K562 (cell line): ENCODE measurements around the gene PTPRU. TPM values are rescaled to one million over a fixed set of nuclear protein-coding genes. Genes with fewer than 3 reads are reported as not detected.

Experiments
- ATAC-seq: fragments of 200-7000 bp; cut with Tn5 transposase; 3 replicates; pipeline ENCODE4 v1.9.1; 2020; ENCODE audit warnings: moderate library complexity
- BruUV-seq: library from RNA; stranded (reverse); fragments of 400-500 nt; replicated peaks from 2 replicates; lab custom pipeline; 2021; lab: Mats Ljungman, UMichigan
- CTCF ChIA-PET: fragments of 300-600 bp; formaldehyde crosslinking; extraction: SDS; loops from one replicate; lab custom pipeline; 2021; ENCODE audit warnings: low intra/inter-chr PET ratio; lab: Yijun Ruan, JAX
- POLR2A ChIA-PET: fragments of 300-600, 350-650 bp; sonication (Branson Sonifier 250); formaldehyde crosslinking; extraction: SDS; loops from one replicate; lab custom pipeline; 2021; ENCODE audit warnings: antibody characterized with exemption, inconsistent platforms; lab: Yijun Ruan, JAX
- DNase-seq, 4 experiments: peaks; one replicate each; pipeline versions ENCODE4 v3.0.0 to v3.0.0-alpha.2; 2011 to 2018; ENCODE audit warnings: low spot score in 3 of 4, mixed read lengths in 3 of 4; ENCODE audit errors: extremely low read depth in 1 of 4
- FAIRE-seq: peaks from 2 replicates; lab custom pipeline; 2011; peaks lifted over from hg19 to GRCh38; lab: Jason Lieb, UNC
- H2AFZ ChIP-seq: 2 replicates; pipeline ENCODE4 v1.6.0; 2011; ENCODE audit warnings: low read depth, low read length, control low read depth, inconsistent platforms
- H3K27ac ChIP-seq: fragments of 200-600 bp; 3 replicates; pipeline ENCODE4 v1.8.0; 2011; ENCODE audit warnings: low read depth, mild to moderate bottlenecking, control low read depth, inconsistent platforms, low read length, moderate library complexity, mixed read lengths; ENCODE audit errors: extremely low read depth
- H3K27me3 ChIP-seq, 2 experiments: fragments of 300-600 bp in 1 of 2; 2 replicates in 1 of 2; 3 replicates in 1 of 2; pipeline versions ENCODE4 v1.6.0 to v1.8.0; 2011; ENCODE audit warnings: inconsistent platforms in 2 of 2, low read length in 2 of 2, mild to moderate bottlenecking in 1 of 2, mixed read lengths in 1 of 2, moderate library complexity in 1 of 2; ENCODE audit not compliant: control insufficient read depth in 2 of 2, insufficient read depth in 2 of 2
- H3K36me3 ChIP-seq: fragments of 300-600 bp; 3 replicates; pipeline ENCODE4 v1.8.0; 2011; ENCODE audit warnings: mild to moderate bottlenecking, low read length, inconsistent platforms; ENCODE audit not compliant: control insufficient read depth, insufficient read depth
- H3K4me1 ChIP-seq, 2 experiments: fragments of 200-600 bp in 1 of 2; replicated peaks in 1 of 2; 2 replicates in 1 of 2; 3 replicates in 1 of 2; pipeline versions ENCODE4 v1.5.1 to v1.8.0; 2011; ENCODE audit warnings: inconsistent platforms in 2 of 2, low read length in 2 of 2, mild to moderate bottlenecking in 1 of 2, mixed read lengths in 1 of 2, moderate library complexity in 1 of 2; ENCODE audit not compliant: control insufficient read depth in 2 of 2, insufficient read depth in 2 of 2
- H3K4me2 ChIP-seq: 2 replicates; pipeline ENCODE4 v1.6.1; 2011; ENCODE audit warnings: low read length, control low read depth, inconsistent platforms, mixed read lengths; ENCODE audit not compliant: insufficient read depth
- H3K4me3 ChIP-seq: fragments of 200-600 bp; sonication (generic), shearing (Covaris generic); 2 replicates; pipeline ENCODE4 v1.5.1; 2016; ENCODE audit warnings: control low read depth, inconsistent platforms
- H3K79me2 ChIP-seq: fragments of 200-600 bp; 3 replicates; pipeline ENCODE4 v1.8.0; 2011; ENCODE audit warnings: low read length, inconsistent platforms; ENCODE audit not compliant: control insufficient read depth, insufficient read depth
- H3K9ac ChIP-seq, 2 experiments: 2 replicates each; pipeline versions ENCODE4 v1.6.0 to v1.6.1; 2011; ENCODE audit warnings: low read depth in 2 of 2, low read length in 2 of 2, control low read depth in 1 of 2, inconsistent platforms in 1 of 2, mild to moderate bottlenecking in 1 of 2, mixed read lengths in 1 of 2; ENCODE audit not compliant: insufficient read depth in 1 of 2
- H3K9me1 ChIP-seq: one replicate; pipeline ENCODE4 v1.6.0; 2011; ENCODE audit warnings: inconsistent platforms, mild to moderate bottlenecking, low read length, moderate library complexity; ENCODE audit not compliant: control insufficient read depth, insufficient read depth
- H3K9me3 ChIP-seq: replicated peaks from 2 replicates; pipeline ENCODE4 v1.5.1; 2011; ENCODE audit warnings: low read depth, low read length, inconsistent platforms; ENCODE audit not compliant: control insufficient read depth, insufficient read depth
- H4K20me1 ChIP-seq: replicated peaks from 2 replicates; pipeline ENCODE4 v1.6.1; 2011; ENCODE audit warnings: low read length, inconsistent platforms, mixed read lengths; ENCODE audit not compliant: control insufficient read depth, insufficient read depth
- COPS2 ChIP-seq: fragments of 450-650 bp; conservative IDR thresholded peaks from 2 replicates; pipeline ENCODE4 v1.6.1; 2016; ENCODE audit warnings: mild to moderate bottlenecking, moderate library complexity
- GATAD2A ChIP-seq: fragments of 450-650 bp; IDR thresholded peaks from 2 replicates; pipeline ENCODE4 v1.6.1; 2017
- IRF9 ChIP-seq: fragments of 450-650 bp; IDR thresholded peaks from 2 replicates; pipeline ENCODE4 v1.6.1; 2016; ENCODE audit warnings: missing biosample characterization, missing genetic modification characterization
- KAT8 ChIP-seq: fragments of 450-650 bp; IDR thresholded peaks from 2 replicates; pipeline ENCODE4 v1.6.1; 2016; ENCODE audit warnings: low read depth, mild to moderate bottlenecking
- NFE2L1 ChIP-seq: fragments of 450-650 bp; IDR thresholded peaks from 2 replicates; pipeline ENCODE4 v1.6.1; 2016; ENCODE audit warnings: missing genetic modification characterization, low read depth, mild to moderate bottlenecking, missing compliant biosample characterization, moderate library complexity, borderline replicate concordance
- PTBP1 ChIP-seq: fragments of 200-400 bp; formaldehyde crosslinking; IDR thresholded peaks from 2 replicates; pipeline ENCODE4 v1.6.1; 2017; ENCODE audit warnings: low read depth, low read length
- SMAD2 ChIP-seq: fragments of 150-350 bp; IDR thresholded peaks from 2 replicates; pipeline ENCODE4 v1.6.1; 2014; ENCODE audit warnings: low read depth, mild to moderate bottlenecking, low read length
- U2AF1 ChIP-seq: fragments of 200-400 bp; formaldehyde crosslinking; optimal IDR thresholded peaks from 2 replicates; pipeline ENCODE3; 2017; ENCODE audit warnings: mild to moderate bottlenecking, low read depth, low read length, moderate library complexity
- ZFP1 ChIP-seq: fragments of 450-650 bp; formaldehyde crosslinking; IDR thresholded peaks from 2 replicates; pipeline ENCODE4 v1.4.0; 2020; ENCODE audit warnings: mild to moderate bottlenecking, mixed read lengths
- ZNF253 ChIP-seq: fragments of 250-450 bp; sonication (Bioruptor Pico); conservative IDR thresholded peaks from 2 replicates; pipeline ENCODE4 v1.6.1; 2021; ENCODE audit warnings: mild to moderate bottlenecking
- ZNF384 ChIP-seq: IDR thresholded peaks from 2 replicates; pipeline ENCODE4 v1.6.1; 2012; ENCODE audit warnings: low read depth, low read length, improper control_type of control experiment
- ZNF584 ChIP-seq: fragments of 200-800 bp; sonication (Bioruptor generic); IDR thresholded peaks from 2 replicates; pipeline ENCODE4 v1.6.1; 2016; ENCODE audit warnings: low read depth, mild to moderate bottlenecking, missing genetic modification characterization, missing compliant biosample characterization
- WGBS: fragments of 100-300 bp; shearing (Covaris generic); methylation state at CpG from one replicate; pipeline ENCODE4 v1.1.6; 2016; ENCODE audit warnings: low coverage, mixed read lengths; ENCODE audit not compliant: insufficient coverage; ENCODE audit errors: missing lambda C conversion rate; 5-methylcytosine and 5-hydroxymethylcytosine counted together
- in situ Hi-C: fragments of 300-500 bp; cut with MboI; formaldehyde crosslinking; loops from 4 replicates; pipeline ENCODE4 v1.15.0; 2018; ENCODE audit warnings: inconsistent platforms, mixed read lengths
- intact Hi-C: fragments of 100-400 bp; cut with micrococcal nuclease; formaldehyde crosslinking; loops from 2 replicates; pipeline ENCODE4 v1.14.2; 2022
- polyA plus RNA-seq, 8 experiments: library from polyadenylated mRNA; depleted of rRNA in 4 of 8; stranded (reverse) in 5 of 8; unstranded in 3 of 8; fragments of >200 nt; fragmentation: Nextera tagmentation in 2 of 8; fragmentation: Illumina TruSeq in 1 of 8; extraction: Ambion mirVana in 2 of 8; extraction: Trizol in 1 of 8; gene quantifications; 2 replicates each; pipeline versions ENCODE4 v1.2.1 to v1.2.3, GENCODE V29; 2011 to 2014; ENCODE audit warnings: inconsistent platforms in 1 of 8, missing spikeins in 1 of 8
- total RNA-seq, 7 experiments: library from RNA; depleted of rRNA in 6 of 7; stranded (reverse); fragments of >200 nt in 6 of 7; fragmentation: Illumina TruSeq in 2 of 7; extraction: Trizol in 2 of 7; gene quantifications; 2 replicates each; pipeline versions ENCODE4 v1.2.1 to v1.2.3, GENCODE V29; 2011 to 2021; ENCODE audit warnings: low replicate concordance in 1 of 7
- TF ChIP-seq, protein P1 (sequence below): fragments of 250-450 bp; sonication (Bioruptor Pico); IDR thresholded peaks from 2 replicates; pipeline ENCODE4 v1.5.0; 2021; ENCODE audit warnings: mild to moderate bottlenecking, moderate library complexity
- TF ChIP-seq, protein P2 (sequence below): IDR thresholded peaks from 2 replicates; pipeline ENCODE4 v1.6.1; 2012; ENCODE audit warnings: low read depth, low read length, improper control_type of control experiment, borderline replicate concordance
- TF ChIP-seq, protein P3 (sequence below): sonication (generic); formaldehyde crosslinking; IDR thresholded peaks from 2 replicates; pipeline ENCODE4 v1.8.0; 2022; ENCODE audit warnings: mild to moderate bottlenecking, low read depth, missing genetic modification reagents

The PTPRU gene
- total and polyA plus RNA-seq, 9 of the 15 experiments (the other 6 are each of a cell fraction or from before 2014, with no cell fraction given) = 0.01 to 2.9 (median 1.0) TPM

DNA sequence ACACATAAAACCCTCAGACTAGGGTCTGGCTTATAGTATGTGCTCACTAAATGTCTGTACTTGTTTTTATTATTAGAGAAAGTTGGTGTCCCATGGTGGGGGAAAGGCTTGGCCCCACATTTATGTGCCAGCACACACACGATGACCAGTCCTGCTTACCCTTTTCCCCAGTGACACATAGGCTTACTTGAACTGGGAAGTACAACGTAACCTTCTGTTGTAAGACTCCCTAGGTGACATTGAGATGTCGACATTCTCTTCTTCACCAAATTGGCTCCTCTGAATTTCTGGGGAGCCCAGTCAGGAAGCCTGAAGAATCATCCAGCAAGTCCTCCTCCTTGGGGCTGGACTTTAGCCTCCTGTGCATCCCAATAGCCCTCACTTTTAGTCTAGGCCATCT, 3.9 kb upstream of the PTPRU start:
- CTCF ChIA-PET = no interaction called here
- Histone ChIP-seq H3K36me3 (peaks cover 11% of the 10 kb centered on the region; the same call in 1 of the 3 replicates), H4K20me1 (peaks cover 6% of the 10 kb centered on the region), H3K4me2 (no peak overlapping the region), H3K9ac (no peak overlapping the region), H3K27ac (no peak overlapping the region), H3K9me3 (no peaks in the 10 kb centered on the region), H2AFZ (peak overlapping the region; percentile 66; the same call in 1 of the 2 replicates), H3K4me1 (peaks cover 11 to 23% of the 10 kb centered on the region in 2 experiments; a peak in 4 of 5 replicates), H3K4me3 (no peak overlapping the region), H3K9me1 (no peaks in the 10 kb centered on the region), H3K27me3 (peaks cover 8 to 10% of the 10 kb centered on the region in 2 experiments; a peak in 4 of 5 replicates), H3K79me2 (peaks cover 29% of the 10 kb centered on the region)
- POLR2A ChIA-PET = interaction anchor here (0.9 kb wide), 1 partner anchor 286 kb away, joined by 3 read pairs; no protein-coding TSS in a partner anchor
- ATAC-seq (no peak), FAIRE-seq (no peak), DNase-seq (no peak)
- BruUV-seq = no TSS peak
- TF ChIP-seq GATAD2A = no peak
- TF ChIP-seq ZFP1 (CRISPR knock-in tag) = no peak
- no peak for TF ChIP-seq COPS2
- no peak for TF ChIP-seq NFE2L1 (tag)
- TF ChIP-seq, protein P1, sequence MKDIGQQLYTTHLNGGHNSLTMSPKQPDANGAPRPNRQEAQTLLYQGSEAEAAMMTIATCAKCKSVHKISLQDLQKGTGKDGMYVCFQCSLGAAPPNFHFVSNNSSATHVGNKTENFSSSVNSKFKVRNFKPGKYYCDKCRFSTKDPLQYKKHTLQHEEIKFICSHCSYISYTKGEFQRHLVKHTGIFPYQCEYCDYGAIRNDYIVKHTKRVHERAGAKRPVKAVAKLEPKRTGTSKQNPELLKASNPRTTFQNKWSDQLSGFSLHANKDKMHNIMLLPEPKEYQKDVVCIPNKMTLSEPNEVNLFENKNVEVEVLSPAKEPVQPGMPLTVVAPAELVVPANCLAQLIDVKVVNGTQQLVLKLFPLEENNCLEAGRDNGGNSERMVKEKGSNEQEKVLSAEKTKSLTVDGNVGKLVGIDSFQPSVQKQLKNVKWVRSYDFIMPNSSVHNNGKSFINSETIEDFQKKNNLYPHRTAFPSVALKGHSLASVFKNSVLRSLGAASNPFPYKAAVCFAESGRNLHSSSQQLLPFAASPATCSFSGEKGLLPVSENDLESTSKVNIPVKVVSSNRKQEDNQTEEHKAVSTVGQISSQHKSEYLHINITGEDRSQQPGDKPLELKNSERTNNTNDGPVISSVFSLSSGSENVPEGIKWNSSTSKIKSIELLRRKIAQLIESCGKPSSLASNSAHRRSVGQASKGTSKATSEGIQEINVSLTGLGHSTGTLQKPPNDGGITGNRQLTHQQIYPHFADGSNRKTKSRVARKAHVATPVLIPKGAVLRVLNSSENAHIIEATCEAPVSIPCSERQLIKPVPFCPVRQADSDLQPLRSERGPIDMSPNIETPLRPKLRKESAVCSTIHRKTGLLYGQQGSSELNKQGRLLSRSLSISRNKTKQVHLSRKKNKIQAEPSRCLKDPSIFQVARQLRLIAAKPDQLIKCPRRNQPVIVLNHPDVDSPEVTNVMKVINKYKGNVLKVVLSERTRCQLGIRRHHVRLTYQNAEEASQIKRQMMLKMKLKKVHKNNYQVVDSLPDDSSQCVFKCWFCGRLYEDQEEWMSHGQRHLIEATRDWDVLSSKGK (CRISPR knock-in tag) = no peak
- TF ChIP-seq U2AF1 = no peak
- TF ChIP-seq, protein P2, sequence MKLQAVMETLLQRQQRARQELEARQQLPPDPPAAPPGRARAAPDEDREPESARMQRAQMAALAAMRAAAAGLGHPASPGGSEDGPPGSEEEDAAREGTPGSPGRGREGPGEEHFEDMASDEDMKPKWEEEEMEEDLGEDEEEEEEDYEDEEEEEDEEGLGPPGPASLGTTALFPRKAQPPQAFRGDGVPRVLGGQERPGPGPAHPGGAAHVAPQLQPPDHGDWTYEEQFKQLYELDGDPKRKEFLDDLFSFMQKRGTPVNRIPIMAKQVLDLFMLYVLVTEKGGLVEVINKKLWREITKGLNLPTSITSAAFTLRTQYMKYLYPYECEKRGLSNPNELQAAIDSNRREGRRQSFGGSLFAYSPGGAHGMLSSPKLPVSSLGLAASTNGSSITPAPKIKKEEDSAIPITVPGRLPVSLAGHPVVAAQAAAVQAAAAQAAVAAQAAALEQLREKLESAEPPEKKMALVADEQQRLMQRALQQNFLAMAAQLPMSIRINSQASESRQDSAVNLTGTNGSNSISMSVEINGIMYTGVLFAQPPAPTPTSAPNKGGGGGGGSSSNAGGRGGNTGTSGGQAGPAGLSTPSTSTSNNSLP = no peak
- TF ChIP-seq, protein P3, sequence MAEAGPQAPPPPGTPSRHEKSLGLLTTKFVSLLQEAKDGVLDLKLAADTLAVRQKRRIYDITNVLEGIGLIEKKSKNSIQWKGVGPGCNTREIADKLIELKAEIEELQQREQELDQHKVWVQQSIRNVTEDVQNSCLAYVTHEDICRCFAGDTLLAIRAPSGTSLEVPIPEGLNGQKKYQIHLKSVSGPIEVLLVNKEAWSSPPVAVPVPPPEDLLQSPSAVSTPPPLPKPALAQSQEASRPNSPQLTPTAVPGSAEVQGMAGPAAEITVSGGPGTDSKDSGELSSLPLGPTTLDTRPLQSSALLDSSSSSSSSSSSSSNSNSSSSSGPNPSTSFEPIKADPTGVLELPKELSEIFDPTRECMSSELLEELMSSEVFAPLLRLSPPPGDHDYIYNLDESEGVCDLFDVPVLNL (CRISPR knock-in tag) = no peak
- TF ChIP-seq ZNF584 (CRISPR knock-in tag) = no peak
- no peak for TF ChIP-seq IRF9 (tag)
- TF ChIP-seq ZNF384 = no peak
- TF ChIP-seq ZNF253 (CRISPR knock-in tag) = no peak
- TF ChIP-seq PTBP1 = no peak
- no peak for TF ChIP-seq SMAD2
- TF ChIP-seq KAT8 = no peak
- intact Hi-C loops (loop anchor here (10.0 kb wide), 2 partner anchors 882 to 1542 kb away; no protein-coding TSS in a partner anchor), in situ Hi-C loops (loop anchor here (10.0 kb wide), 2 partner anchors 472 to 872 kb away; no protein-coding TSS in a partner anchor)
- WGBS = 59% methylated on average over 3 of the region's 3 CpGs
